Esophagus squamous epithelium (tissue), 5 donors: ENCODE results near the gene TMEM186. TPM values are rescaled to one million over a fixed set of nuclear protein-coding genes. Genes with fewer than 3 reads are reported as not detected.
"Not testable (repeated sequence)": the region's sequence is repeated elsewhere in the genome, so short reads cannot be mapped to it uniquely, and the experiment has no call there.

ENCODE experiments used
- DNase-seq: peaks from one replicate; lab custom pipeline; 2025; lab: John Stamatoyannopoulos, UW
- H3K27ac ChIP-seq, 4 donors: fragments of 200-600 bp; sonication (generic); one replicate each; pipeline ENCODE4 v1.5.1; 2016 to 2019; ENCODE audit warnings: mild to moderate bottlenecking in 1 of 4
- H3K27me3 ChIP-seq, 4 donors: fragments of 200-600 bp; sonication (generic); 1 replicate in 3 of 4; 2 replicates in 1 of 4; pipeline versions ENCODE4 v1.5.1 to v1.6.0; 2017 to 2021; ENCODE audit warnings: antibody characterized with exemption in 1 of 4
- H3K36me3 ChIP-seq, 3 donors: fragments of 200-600 bp; sonication (generic); one replicate each; pipeline ENCODE4 v1.5.1; 2016 to 2019
- H3K4me1 ChIP-seq, 3 donors: fragments of 200-600 bp; sonication (generic); one replicate each; pipeline ENCODE4 v1.5.1; 2017 to 2019
- H3K4me3 ChIP-seq, 4 donors: fragments of 200-600 bp; sonication (generic); 1 replicate in 3 of 4; 2 replicates in 1 of 4; pipeline ENCODE4 v1.5.1; 2016 to 2019; ENCODE audit warnings: mild to moderate bottlenecking in 2 of 4, moderate library complexity in 1 of 4
- H3K9me3 ChIP-seq, 3 donors: fragments of 200-600 bp; sonication (generic); one replicate each; pipeline ENCODE4 v1.5.1; 2016 to 2019
- CTCF ChIP-seq, 6 experiments: fragments of 450-650 bp in 4 of 6; fragments of 200-600 bp in 2 of 6; sonication (generic) in 2 of 6; IDR thresholded peaks; one replicate each; pipeline ENCODE4 v1.5.1; 2016 to 2019; ENCODE audit warnings: antibody characterized with exemption in 6 of 6, mild to moderate bottlenecking in 4 of 6, moderate library complexity in 4 of 6
- POLR2A ChIP-seq, 4 donors: fragments of 450-650 bp; IDR thresholded peaks; one replicate each; pipeline ENCODE4 v1.6.1; 2017; ENCODE audit warnings: antibody characterized with exemption in 4 of 4, mild to moderate bottlenecking in 4 of 4, moderate library complexity in 3 of 4
- WGBS, 2 donors: methylation state at CpG; one replicate each; pipeline ENCODE4 v1.1.5; 2018; 5-methylcytosine and 5-hydroxymethylcytosine counted together
- intact Hi-C: fragments of 100-400 bp; cut with DNase I; formaldehyde crosslinking; loops from one replicate; pipeline ENCODE4 v1.15.0; 2022
- total RNA-seq, 4 donors: library from RNA; depleted of rRNA; stranded (reverse); fragments of >200 nt; gene quantifications; one replicate each; pipeline ENCODE4 v1.1.0, GENCODE V29; 2016
- donor health status: DM: yes; HTN: yes; CAD: no.

TMEM186 gene
- total RNA-seq, 4 donors from 2014 or later: 3.6 to 9.7 (median 8.6) TPM

- no peaks in the 10 kb centered on the region for H3K9me3 ChIP-seq
- H3K4me1 ChIP-seq: peaks cover 3 to 42% (median 9%) of the 10 kb centered on the region in 3 donors
- H3K4me3 ChIP-seq: no peak overlapping the region
- TF ChIP-seq CTCF (IDR thresholded peaks at IDR 0.05) (no peak), POLR2A (IDR thresholded peaks at IDR 0.05) (no peak)
- no peaks in the 10 kb centered on the region for H3K27me3 ChIP-seq
- H3K27ac ChIP-seq: no peak overlapping the region
- 49 to 57% methylated on average over 9 to 10 of the region's 14 CpGs for WGBS, 2 donors
- no peak for DNase-seq
- intact Hi-C loops: no loop called here
- H3K36me3 ChIP-seq: peaks cover 0 to 21% (median 0%) of the 10 kb centered on the region in 3 donors
Observed at GRCh38 chr16:8751481-8752311, 45.7 kb downstream of the TMEM186 start.

GRCh38 chr16:8748944-8749343 lies 48.5 kb downstream of the TMEM186 start:
- intact Hi-C loops, H3K4me3 ChIP-seq, H3K27ac ChIP-seq, DNase-seq, H3K9me3 ChIP-seq, H3K27me3 ChIP-seq: not testable (repeated sequence)
- H3K4me1 ChIP-seq: peaks cover 3 to 46% (median 9%) of the 10 kb centered on the region in 3 donors
- WGBS, 2 donors: 70 to 84% methylated on average over 2 to 9 of the region's 9 CpGs
- H3K36me3 ChIP-seq: peaks cover 0 to 26% (median 0%) of the 10 kb centered on the region in 3 donors

Other genes with a start within 250 kb of the TMEM186 start
- gene TMEM114, start 207.1 kb downstream of the TMEM186 start, total RNA-seq: not detected
- 10 to 100 TPM in 3 of 4 donors, 1 to 10 TPM in 1; 4.9 to 28.4 (median 13.0) TPM for gene METTL22, start 175.9 kb downstream of the TMEM186 start, total RNA-seq
- 10 to 100 TPM in 2 of 4 donors, 1 to 10 TPM in 2; 2.9 to 14.5 (median 9.1) TPM for gene ABAT, start 123.0 kb downstream of the TMEM186 start, total RNA-seq
- gene PMM2, start 200 bp upstream of the TMEM186 start, total RNA-seq: 10 to 100 TPM; 36.3 to 54.3 (median 41.4) TPM
- gene CARHSP1, start 71.4 kb upstream of the TMEM186 start, total RNA-seq: 100 to 1,000 TPM in 3 of 4 donors, 10 to 100 TPM in 1; 84.5 to 244 (median 159) TPM
- not detected for gene LITAFD, start 84.7 kb upstream of the TMEM186 start, total RNA-seq
- gene USP7, start 166.3 kb upstream of the TMEM186 start, total RNA-seq: 100 to 1,000 TPM in 2 of 4 donors, 10 to 100 TPM in 2; 62.5 to 109 (median 89.1) TPM